ENCODE data around the gene MGA.

Gene MGA

DNA sequence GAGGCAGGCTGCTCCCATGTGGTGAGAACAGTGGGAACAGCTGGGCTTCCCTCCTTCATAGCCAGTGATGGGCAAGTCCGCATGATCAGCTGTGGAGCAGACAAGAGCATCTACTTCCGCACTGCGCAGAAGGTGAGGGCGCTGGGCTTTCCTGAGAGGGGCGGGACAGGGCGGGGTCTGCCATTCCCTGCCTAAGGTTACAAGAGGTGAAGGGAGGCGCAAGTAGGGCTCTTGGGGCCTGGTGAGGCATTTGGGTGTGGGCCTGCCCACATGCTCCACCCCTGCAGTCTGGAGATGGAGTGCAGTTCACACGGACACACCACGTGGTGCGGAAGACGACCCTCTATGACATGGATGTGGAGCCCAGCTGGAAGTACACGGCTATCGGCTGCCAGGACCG, 157.1 kb downstream of the MGA start:
- in situ Hi-C loops (cut with HindIII; ENCODE audit: low sequenced_read_pairs), result no loop called here
- no peak overlapping the region for H3K4me3 ChIP-seq (ENCODE audit: low read depth, low read length)
- DNase-seq (ENCODE audit: low read depth), result no peak
- TF ChIP-seq, protein P1, sequence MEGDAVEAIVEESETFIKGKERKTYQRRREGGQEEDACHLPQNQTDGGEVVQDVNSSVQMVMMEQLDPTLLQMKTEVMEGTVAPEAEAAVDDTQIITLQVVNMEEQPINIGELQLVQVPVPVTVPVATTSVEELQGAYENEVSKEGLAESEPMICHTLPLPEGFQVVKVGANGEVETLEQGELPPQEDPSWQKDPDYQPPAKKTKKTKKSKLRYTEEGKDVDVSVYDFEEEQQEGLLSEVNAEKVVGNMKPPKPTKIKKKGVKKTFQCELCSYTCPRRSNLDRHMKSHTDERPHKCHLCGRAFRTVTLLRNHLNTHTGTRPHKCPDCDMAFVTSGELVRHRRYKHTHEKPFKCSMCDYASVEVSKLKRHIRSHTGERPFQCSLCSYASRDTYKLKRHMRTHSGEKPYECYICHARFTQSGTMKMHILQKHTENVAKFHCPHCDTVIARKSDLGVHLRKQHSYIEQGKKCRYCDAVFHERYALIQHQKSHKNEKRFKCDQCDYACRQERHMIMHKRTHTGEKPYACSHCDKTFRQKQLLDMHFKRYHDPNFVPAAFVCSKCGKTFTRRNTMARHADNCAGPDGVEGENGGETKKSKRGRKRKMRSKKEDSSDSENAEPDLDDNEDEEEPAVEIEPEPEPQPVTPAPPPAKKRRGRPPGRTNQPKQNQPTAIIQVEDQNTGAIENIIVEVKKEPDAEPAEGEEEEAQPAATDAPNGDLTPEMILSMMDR (IDR thresholded peaks at IDR 0.05; ENCODE audit: low read depth, low read length, missing control alignments), result no peak

DNA sequence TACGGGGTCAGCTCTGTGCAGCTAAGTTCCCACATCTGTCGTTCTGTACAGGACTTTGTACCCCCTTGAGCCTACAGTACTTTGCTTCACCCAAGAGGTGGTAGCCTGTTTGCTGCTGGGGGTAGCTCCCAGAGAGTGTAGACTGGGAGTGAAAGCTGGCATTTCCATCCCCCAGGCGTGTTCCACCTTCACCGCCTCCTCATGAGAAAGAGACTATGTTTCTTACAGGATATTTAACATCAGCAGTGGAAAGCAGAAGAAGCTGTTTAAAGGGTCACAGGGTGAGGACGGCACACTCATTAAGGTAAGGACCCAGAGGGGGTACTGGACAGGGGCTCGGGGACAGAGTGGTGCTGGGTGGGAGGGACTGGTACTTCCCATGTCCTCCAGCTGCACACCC, 157.6 kb downstream of the MGA start:
- in situ Hi-C loops (cut with HindIII; ENCODE audit: low sequenced_read_pairs), result no loop called here
- no peak overlapping the region for H3K4me3 ChIP-seq (ENCODE audit: low read depth, low read length)
- no peak for DNase-seq (ENCODE audit: low read depth)
- TF ChIP-seq, protein P1 (IDR thresholded peaks at IDR 0.05; ENCODE audit: low read depth, low read length, missing control alignments), result no peak

DNA sequence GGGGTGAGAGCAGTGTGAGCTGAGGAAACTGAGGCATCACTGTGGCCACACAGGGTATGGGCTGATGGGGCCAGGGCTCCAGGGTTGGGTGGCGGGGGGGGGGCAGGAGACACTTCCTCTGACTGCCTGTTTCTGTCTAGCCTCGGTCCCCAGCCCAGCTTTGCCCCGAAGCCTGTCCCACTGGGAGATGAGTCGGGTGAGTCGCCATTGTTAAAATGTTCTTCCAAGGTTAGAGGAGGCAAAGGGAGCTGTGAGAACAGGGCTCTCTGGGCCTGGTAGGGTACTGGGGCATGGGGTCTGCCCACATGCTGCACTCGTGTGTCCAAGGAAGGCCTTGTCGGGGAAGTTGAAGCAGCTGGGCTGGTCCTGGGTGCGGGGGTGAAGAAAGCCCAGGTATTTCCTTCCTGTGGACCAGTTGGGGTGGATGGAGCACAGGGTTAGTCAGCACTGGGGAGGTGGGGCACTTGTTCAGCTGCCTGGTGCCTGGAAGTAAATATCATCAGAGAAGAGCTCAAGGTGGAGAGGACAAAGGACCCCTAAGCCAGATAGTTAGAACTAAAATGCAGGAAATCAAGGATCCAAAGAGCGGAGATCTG, 159.3 kb downstream of the MGA start:
- no peak overlapping the region for H3K4me3 ChIP-seq (ENCODE audit: low read depth, low read length)
- TF ChIP-seq, protein P1 (IDR thresholded peaks at IDR 0.05; ENCODE audit: low read depth, low read length, missing control alignments), result no peak
- in situ Hi-C loops (cut with HindIII; ENCODE audit: low sequenced_read_pairs), result no loop called here
- DNase-seq (ENCODE audit: low read depth), result no peak

DNA sequence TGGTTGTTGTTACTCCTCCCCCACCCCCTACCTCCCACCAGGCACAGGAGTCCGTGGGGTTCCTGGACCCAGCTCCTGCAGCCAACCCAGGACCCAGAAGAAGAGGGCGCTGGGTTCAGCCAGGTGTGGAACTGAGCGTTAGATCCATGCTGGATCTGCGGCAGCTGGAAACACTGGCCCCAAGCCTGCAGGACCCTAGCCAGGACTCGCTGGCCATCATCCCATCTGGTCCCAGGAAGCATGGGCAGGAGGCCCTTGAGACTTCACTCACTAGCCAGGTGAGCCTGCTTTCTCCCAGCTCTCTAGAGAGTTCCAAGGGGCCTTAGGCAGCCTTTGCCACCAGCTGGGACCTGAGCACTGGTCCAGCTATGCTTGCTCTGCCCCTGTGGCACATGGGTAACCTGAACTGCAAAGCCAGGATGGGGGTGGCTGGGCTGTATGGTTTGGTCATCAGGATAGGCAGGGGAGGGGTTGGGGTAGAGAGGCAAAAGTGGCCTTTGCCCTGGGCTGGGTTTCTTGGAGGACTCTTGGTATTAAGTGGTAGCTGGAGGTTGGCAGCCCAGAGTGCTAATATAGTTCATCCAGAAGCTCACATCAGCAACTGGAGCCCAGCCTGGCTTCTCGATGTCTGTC, 160.7 kb downstream of the MGA start:
- in situ Hi-C loops (cut with HindIII; ENCODE audit: low sequenced_read_pairs), result no loop called here
- no peak for DNase-seq (ENCODE audit: low read depth)
- no peak overlapping the region for H3K4me3 ChIP-seq (ENCODE audit: low read depth, low read length)
- TF ChIP-seq, protein P1 (IDR thresholded peaks at IDR 0.05; ENCODE audit: low read depth, low read length, missing control alignments), result no peak

DNA sequence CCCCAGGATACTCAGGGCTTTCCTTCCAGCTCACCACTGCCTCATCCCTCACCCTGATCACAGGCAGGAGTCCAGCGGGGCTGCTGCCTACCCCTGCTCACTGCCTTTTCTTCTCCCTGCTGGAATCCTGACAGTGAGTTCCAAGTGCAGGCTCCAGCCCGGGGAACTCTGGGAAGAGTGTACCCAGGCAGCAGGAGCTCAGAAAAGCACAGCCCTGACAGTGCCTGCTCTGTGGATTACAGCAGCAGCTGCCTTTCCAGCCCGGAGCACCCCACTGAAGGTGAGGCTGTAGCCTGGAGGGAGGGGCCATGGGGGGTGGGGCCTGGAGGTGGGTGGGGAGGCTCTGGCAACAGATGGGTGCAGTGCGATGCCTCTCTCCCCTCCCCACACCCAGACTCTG, 161.6 kb downstream of the MGA start:
- in situ Hi-C loops (cut with HindIII; ENCODE audit: low sequenced_read_pairs), result no loop called here

DNA sequence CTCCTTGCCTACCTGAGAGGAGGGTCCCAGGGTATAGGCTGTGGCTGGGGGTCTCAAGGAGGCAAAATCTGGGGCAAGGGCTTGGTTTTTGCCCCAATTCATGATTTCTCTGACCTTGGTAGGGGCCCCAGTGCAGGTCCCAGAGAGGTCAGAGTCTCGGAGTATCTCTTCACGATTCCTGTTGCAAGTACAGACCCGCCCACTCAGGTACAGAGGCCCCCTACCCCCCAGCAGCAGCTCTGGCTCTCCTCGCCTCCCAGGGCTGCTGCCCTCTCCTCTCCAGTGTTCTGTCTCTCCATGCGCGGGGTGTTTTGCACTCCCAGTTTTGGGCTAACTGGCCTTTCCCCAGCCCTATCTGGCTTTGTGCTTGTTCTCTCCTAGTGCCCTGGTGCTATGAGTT, 162.3 kb downstream of the MGA start:
- in situ Hi-C loops (cut with HindIII; ENCODE audit: low sequenced_read_pairs), result no loop called here
- TF ChIP-seq, protein P1 (IDR thresholded peaks at IDR 0.05; ENCODE audit: low read depth, low read length, missing control alignments), result no peak
- no peak for DNase-seq (ENCODE audit: low read depth)
- H3K4me3 ChIP-seq (ENCODE audit: low read depth, low read length), result no peak overlapping the region

More for the DNA sequence above, 161.6 kb downstream of the MGA start:
- TF ChIP-seq, protein P1 (IDR thresholded peaks at IDR 0.05; ENCODE audit: low read depth, low read length, missing control alignments), result no peak
- no peak for DNase-seq (ENCODE audit: low read depth)
- H3K4me3 ChIP-seq (ENCODE audit: low read depth, low read length), result no peak overlapping the region

All from astrocyte of the cerebellum (primary cell).